ENCODE results near the gene PIGQ. TPM values are rescaled to one million over a fixed set of nuclear protein-coding genes. Genes with fewer than 3 reads are reported as not detected.

PIGQ gene
- total and polyA plus RNA-seq, 2 experiments from 2014 or later, result 30.2 to 62.3 TPM

GRCh38 chr16:521381-522210 lies 48.2 kb upstream of the PIGQ start:
- ATAC-seq (peak; percentile 85), DNase-seq (ENCODE audit: low spot score) (peak; percentile 91)
- TF ChIP-seq EZH2 (IDR thresholded peaks at IDR 0.05; ENCODE audit: low read depth, unreplicated experiment), result no peak
- TF ChIP-seq, protein P1, sequence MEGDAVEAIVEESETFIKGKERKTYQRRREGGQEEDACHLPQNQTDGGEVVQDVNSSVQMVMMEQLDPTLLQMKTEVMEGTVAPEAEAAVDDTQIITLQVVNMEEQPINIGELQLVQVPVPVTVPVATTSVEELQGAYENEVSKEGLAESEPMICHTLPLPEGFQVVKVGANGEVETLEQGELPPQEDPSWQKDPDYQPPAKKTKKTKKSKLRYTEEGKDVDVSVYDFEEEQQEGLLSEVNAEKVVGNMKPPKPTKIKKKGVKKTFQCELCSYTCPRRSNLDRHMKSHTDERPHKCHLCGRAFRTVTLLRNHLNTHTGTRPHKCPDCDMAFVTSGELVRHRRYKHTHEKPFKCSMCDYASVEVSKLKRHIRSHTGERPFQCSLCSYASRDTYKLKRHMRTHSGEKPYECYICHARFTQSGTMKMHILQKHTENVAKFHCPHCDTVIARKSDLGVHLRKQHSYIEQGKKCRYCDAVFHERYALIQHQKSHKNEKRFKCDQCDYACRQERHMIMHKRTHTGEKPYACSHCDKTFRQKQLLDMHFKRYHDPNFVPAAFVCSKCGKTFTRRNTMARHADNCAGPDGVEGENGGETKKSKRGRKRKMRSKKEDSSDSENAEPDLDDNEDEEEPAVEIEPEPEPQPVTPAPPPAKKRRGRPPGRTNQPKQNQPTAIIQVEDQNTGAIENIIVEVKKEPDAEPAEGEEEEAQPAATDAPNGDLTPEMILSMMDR (conservative IDR thresholded peaks at IDR 0.05; ENCODE audit: low read depth in 2 of 2), result peak; percentile 69 to 89
- Mint-ChIP-seq H3K4me1 (peaks cover 10% of the 10 kb centered on the region), H3K4me3 (no peak overlapping the region), H3K27me3 (ENCODE audit: insufficient read depth, low read depth, poor library complexity) (peaks cover 19% of the 10 kb centered on the region), H3K36me3 (ENCODE audit: low read depth) (peaks cover 11% of the 10 kb centered on the region), H3K9me3 (no peaks in the 10 kb centered on the region; the same call in 2 of the 3 replicates), H3K27ac (no peak overlapping the region)
- no peaks in the 10 kb centered on the region for H3K36me3 ChIP-seq (ENCODE audit: insufficient read depth)
- H3K4me1 ChIP-seq (ENCODE audit: insufficient read depth), result peaks cover 6% of the 10 kb centered on the region; the same call in 1 of the 2 replicates
- 0 out of 2 replicates have a peak, but pooled peaks cover 4% of the 10 kb centered on the region for H3F3A ChIP-seq (replicated peaks; ENCODE audit: low read depth)
- no peak overlapping the region for H2AFZ ChIP-seq
- H3K9me2 ChIP-seq (ENCODE audit: insufficient read depth), result no peaks in the 10 kb centered on the region
- no peak overlapping the region for H3K27ac ChIP-seq (ENCODE audit: low read depth)
- no peak overlapping the region for H3K4me2 ChIP-seq
- peaks cover 5% of the 10 kb centered on the region; the same call in 1 of the 2 replicates for H3K79me2 ChIP-seq (replicated peaks; ENCODE audit: insufficient read depth)
- H3K4me3 ChIP-seq, result no peak overlapping the region
- H4K20me1 ChIP-seq (replicated peaks; ENCODE audit: insufficient read depth), result peaks cover 3% of the 10 kb centered on the region; the same call in 1 of the 2 replicates
- no peaks in the 10 kb centered on the region for H3K27me3 ChIP-seq (ENCODE audit: insufficient read depth)

DNA sequence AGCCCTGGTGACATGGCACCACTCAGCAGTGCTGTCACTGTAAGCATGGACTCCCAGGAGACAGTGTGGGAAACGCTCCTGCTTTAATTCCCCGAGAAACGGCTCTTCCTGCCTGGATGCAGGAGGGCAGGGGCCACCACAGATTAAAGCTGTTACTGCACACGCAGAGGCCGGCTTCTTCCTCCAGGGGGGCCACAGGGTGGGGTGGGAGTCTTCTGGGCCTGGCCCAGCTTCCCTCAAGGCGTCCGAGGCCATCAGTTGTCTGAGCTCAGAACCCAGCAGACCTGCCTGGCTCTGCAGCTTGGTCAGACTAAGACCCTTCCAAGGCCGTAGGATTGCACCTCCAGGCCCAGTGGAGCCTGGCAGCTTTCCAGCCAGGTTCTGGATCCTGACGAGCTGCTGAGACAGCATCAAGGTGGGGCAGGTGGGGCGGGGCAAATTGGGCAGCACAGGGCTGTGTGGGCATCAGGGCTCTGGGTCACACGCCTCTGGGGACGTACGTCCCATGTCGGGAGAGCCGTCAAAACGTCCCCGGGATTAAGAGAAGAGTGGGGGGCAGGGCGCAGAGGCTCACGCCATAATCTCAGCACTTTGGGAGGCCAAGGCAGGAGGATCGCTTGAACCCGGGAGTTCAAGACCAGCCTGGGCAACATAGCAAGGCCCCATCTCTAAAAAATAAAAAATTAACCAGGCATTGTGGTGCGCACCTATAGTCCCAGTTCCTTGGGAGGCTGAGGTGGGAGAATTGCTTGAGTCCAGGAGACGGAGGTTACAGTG lies 47.3 kb upstream of the PIGQ start:
- Mint-ChIP-seq H3K27me3 (ENCODE audit: insufficient read depth, low read depth, poor library complexity) (peaks cover 18% of the 10 kb centered on the region), H3K36me3 (ENCODE audit: low read depth) (peaks cover 8% of the 10 kb centered on the region), H3K9me3 (no peaks in the 10 kb centered on the region; the same call in 2 of the 3 replicates), H3K4me3 (no peak overlapping the region; the same call in 2 of the 3 replicates), H3K4me1 (peaks cover 11% of the 10 kb centered on the region), H3K27ac (no peak overlapping the region)
- Histone ChIP-seq H3K4me3 (no peak overlapping the region), H2AFZ (no peak overlapping the region), H3F3A (replicated peaks; ENCODE audit: low read depth) (0 out of 2 replicates have a peak, but pooled peaks cover 4% of the 10 kb centered on the region), H4K20me1 (replicated peaks; ENCODE audit: insufficient read depth) (peaks cover 3% of the 10 kb centered on the region; the same call in 1 of the 2 replicates), H3K27me3 (ENCODE audit: insufficient read depth) (no peaks in the 10 kb centered on the region), H3K79me2 (replicated peaks; ENCODE audit: insufficient read depth) (peaks cover 5% of the 10 kb centered on the region; the same call in 1 of the 2 replicates), H3K4me2 (no peak overlapping the region), H3K9me2 (ENCODE audit: insufficient read depth) (no peaks in the 10 kb centered on the region), H3K4me1 (ENCODE audit: insufficient read depth) (peaks cover 6% of the 10 kb centered on the region; the same call in 1 of the 2 replicates), H3K36me3 (ENCODE audit: insufficient read depth) (no peaks in the 10 kb centered on the region), H3K27ac (ENCODE audit: low read depth) (no peak overlapping the region)
- ATAC-seq, result no peak
- DNase-seq (ENCODE audit: low spot score), result no peak
- TF ChIP-seq POLR2AphosphoS5 (IDR thresholded peaks at IDR 0.05; ENCODE audit: low read depth), result peak; percentile 39
- no peak for TF ChIP-seq CREB1 (CRISPR knock-in tag; IDR thresholded peaks at IDR 0.05; ENCODE audit: low read depth)
- TF ChIP-seq, protein P2, sequence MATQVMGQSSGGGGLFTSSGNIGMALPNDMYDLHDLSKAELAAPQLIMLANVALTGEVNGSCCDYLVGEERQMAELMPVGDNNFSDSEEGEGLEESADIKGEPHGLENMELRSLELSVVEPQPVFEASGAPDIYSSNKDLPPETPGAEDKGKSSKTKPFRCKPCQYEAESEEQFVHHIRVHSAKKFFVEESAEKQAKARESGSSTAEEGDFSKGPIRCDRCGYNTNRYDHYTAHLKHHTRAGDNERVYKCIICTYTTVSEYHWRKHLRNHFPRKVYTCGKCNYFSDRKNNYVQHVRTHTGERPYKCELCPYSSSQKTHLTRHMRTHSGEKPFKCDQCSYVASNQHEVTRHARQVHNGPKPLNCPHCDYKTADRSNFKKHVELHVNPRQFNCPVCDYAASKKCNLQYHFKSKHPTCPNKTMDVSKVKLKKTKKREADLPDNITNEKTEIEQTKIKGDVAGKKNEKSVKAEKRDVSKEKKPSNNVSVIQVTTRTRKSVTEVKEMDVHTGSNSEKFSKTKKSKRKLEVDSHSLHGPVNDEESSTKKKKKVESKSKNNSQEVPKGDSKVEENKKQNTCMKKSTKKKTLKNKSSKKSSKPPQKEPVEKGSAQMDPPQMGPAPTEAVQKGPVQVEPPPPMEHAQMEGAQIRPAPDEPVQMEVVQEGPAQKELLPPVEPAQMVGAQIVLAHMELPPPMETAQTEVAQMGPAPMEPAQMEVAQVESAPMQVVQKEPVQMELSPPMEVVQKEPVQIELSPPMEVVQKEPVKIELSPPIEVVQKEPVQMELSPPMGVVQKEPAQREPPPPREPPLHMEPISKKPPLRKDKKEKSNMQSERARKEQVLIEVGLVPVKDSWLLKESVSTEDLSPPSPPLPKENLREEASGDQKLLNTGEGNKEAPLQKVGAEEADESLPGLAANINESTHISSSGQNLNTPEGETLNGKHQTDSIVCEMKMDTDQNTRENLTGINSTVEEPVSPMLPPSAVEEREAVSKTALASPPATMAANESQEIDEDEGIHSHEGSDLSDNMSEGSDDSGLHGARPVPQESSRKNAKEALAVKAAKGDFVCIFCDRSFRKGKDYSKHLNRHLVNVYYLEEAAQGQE (IDR thresholded peaks at IDR 0.05; ENCODE audit: unreplicated experiment), result no peak
- TF ChIP-seq, protein P3, sequence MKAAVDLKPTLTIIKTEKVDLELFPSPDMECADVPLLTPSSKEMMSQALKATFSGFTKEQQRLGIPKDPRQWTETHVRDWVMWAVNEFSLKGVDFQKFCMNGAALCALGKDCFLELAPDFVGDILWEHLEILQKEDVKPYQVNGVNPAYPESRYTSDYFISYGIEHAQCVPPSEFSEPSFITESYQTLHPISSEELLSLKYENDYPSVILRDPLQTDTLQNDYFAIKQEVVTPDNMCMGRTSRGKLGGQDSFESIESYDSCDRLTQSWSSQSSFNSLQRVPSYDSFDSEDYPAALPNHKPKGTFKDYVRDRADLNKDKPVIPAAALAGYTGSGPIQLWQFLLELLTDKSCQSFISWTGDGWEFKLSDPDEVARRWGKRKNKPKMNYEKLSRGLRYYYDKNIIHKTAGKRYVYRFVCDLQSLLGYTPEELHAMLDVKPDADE (IDR thresholded peaks at IDR 0.05), result no peak
- TF ChIP-seq, protein P1 (conservative IDR thresholded peaks at IDR 0.05; ENCODE audit: low read depth in 2 of 2), result no peak

All from GM23338 (cell line).